GM21515 (cell line): ENCODE measurements around the gene ARNT2.

Experiments used
- ATAC-seq: cut with Tn5 transposase; IDR thresholded peaks from one replicate; pipeline ENCODE4 v1.9.1; 2021; ENCODE audit not compliant: unreplicated experiment

The ARNT2 gene

GRCh38 chr15:80487839-80488390, 83.7 kb downstream of the ARNT2 start:
- ATAC-seq = no peak

DNA sequence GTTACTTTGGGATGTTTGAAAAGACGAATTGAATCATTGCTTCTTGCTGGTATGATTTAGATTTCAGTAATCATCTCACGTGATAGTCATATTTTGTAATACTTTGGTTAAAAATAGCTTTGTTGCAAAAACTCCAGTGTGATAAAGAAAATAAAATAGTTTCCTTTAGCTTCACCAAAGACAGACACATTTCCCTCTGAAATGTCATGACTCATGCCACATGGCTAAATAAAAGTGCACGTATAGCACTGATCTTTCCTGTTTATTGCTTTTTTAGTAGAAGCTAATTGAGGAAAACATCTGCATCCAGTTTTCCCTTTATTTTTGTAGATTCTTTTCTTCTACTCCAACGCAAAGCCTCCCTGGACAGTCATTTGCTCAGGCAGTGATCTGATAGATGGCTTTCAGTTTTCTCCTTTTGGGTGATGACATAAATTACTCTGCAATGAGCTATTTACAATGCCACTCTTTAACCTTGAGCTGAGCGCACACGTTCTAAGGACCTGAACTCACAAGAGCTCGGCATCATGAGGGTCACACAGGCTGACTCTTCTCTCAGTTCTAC, 84.9 kb downstream of the ARNT2 start:
- ATAC-seq = no peak

- no peak for ATAC-seq
Measured at GRCh38 chr15:80490431-80490990, 86.3 kb downstream of the ARNT2 start.

DNA sequence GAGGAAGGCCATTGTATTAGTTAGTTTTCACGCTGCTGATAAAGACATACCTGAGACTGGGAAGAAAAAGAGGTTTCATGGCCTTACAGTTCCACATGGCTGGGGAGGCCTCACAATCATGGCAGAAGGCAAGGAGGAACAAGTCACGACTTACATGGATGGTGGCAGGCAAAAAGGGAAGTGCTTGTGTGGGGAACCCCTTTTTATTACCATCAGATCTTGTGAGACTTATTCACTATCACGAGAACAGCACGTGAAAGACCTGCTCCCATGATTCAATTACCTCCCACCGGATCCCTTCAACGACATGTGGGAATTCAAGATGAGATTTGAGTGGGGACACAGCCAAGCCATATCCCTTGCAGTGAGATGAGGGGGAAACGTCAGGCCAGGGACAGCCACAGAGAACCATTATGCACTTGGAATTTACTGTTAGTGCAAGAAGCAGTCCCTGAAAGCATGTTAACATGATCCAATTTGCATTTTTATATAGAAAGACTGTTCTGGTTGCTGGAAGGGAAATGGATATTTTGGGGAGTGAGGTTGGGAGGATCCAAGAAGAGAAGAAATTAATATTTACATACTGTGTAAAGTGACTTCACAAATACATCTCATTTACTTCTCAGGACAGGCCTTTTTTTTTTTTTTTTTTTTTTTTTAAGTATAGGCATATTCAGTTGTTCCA, 87.1 kb downstream of the ARNT2 start:
- no peak for ATAC-seq

DNA sequence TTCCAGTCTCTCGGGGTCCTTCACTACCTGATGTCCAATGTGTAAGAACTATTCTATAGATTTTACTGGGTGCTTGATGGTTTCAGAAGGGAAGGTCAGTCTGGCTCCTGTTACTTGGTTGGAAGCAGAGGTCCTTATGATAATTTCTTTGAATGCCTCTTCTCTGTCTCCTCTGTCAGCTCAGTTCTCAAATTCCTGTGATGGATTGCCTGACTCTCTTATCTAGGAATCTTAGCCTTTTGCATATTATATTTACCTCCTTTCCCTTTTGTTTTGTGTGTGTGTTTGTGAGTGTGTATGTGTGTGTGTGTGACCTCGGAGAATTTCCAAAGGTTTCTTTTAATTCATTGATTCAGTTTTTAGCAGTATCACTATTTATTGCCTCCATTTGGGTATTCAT, 88.2 kb downstream of the ARNT2 start:
- ATAC-seq = no peak

DNA sequence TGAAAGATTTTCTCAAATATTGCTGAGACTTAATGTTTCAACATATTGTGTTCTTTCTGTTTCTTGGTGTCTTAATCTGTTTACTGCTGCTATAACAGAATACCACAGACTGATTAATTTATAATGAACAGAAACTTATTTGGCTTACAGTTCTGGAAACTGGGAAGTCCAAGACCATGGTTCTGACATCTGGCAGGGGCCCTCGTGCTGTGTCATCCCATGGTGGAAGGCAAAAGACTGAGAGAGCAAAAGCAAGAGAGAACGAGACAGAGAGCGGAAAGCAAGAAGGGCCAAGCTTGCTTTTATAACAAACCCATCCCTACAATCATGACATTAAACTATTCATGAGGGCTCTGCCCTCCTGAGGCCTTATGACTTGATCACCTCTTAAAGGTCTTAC, 88.7 kb downstream of the ARNT2 start:
- ATAC-seq = no peak

- ATAC-seq = no peak
Measured at GRCh38 chr15:80494351-80494751, 90.2 kb downstream of the ARNT2 start.

- no peak for ATAC-seq
Measured at GRCh38 chr15:80494756-80495155, 90.6 kb downstream of the ARNT2 start.

GRCh38 chr15:80495401-80495942, 91.3 kb downstream of the ARNT2 start:
- no peak for ATAC-seq

DNA sequence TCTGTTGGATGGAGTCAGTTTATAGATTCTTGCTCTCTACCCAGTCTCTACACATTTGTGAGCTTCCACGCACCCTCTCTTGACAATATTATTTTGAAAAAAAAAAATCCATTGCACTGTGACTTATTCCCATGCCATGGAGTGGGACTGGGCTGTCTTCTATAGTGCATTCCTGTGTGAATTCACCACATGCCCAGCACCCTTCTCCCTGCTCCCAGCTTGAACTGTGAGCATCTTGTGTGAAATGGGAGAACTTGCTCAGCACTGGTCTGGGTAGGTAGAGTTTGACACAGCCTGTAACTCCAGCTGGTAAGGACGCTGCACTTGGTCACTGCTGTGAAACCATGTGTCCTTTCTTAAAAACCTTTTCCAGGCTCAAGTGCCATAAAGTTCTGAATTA, 91.9 kb downstream of the ARNT2 start:
- ATAC-seq = no peak

DNA sequence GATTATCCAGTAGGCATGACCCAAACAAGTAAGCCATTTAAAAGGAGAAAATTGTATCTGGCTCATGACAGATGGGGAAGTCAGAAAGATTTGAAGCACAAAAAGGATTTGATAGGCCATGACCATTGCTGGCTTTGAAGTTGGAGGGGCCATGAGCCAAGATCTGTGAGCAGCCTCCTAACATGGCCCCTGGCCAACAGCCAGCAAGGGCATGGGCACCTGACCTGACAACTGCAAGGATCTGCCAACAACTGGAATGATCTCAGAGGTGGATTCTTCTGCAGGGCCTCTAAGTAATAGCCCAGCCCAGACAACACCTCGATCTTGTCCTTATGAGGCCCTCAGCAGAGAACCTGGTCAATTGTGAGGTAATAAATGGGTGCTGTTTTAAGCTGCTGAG, 93.0 kb downstream of the ARNT2 start:
- no peak for ATAC-seq

DNA sequence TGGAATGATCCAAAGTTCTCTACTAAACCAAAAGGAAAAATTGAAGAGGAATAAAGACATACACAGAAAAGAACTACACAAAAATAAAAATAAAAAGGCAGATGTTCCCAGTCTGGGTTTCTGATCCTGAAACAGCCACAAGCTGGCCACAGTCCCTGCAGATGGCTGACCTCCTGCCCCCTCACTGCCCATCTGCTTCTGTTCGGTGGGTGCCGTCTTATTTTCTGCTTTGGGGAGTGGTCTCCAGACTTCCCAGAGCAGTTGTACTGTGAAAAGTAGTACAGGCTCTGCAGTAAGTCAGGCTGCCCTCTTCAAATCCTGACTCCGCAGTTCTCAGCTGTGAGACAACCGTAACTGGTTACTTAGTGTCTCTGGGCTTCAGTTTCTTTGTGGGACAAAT, 94.5 kb downstream of the ARNT2 start:
- no peak for ATAC-seq

- no peak for ATAC-seq
Measured at GRCh38 chr15:80500021-80500420, 95.8 kb downstream of the ARNT2 start.

DNA sequence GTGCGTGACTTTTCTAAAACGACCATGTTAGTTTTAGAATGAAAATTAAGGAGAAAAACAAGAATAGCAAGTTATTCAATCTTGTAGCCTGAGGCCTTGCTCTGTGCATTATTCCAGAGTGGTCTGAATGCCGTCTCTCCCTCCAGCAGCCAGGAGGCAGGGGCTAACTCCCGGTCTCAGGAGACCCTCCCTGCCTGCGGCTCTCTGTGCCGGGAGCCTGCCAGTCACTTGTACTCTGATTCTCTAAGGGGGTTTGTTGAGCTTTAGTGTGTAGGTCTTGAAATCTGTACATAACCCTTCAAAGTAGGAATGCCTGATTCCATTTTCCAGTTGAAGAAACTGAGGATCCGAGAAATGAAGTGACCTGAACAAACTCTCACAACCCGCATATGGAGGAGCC, 97.3 kb downstream of the ARNT2 start:
- no peak for ATAC-seq

- no peak for ATAC-seq
Measured at GRCh38 chr15:80502782-80503181, 98.6 kb downstream of the ARNT2 start.

DNA sequence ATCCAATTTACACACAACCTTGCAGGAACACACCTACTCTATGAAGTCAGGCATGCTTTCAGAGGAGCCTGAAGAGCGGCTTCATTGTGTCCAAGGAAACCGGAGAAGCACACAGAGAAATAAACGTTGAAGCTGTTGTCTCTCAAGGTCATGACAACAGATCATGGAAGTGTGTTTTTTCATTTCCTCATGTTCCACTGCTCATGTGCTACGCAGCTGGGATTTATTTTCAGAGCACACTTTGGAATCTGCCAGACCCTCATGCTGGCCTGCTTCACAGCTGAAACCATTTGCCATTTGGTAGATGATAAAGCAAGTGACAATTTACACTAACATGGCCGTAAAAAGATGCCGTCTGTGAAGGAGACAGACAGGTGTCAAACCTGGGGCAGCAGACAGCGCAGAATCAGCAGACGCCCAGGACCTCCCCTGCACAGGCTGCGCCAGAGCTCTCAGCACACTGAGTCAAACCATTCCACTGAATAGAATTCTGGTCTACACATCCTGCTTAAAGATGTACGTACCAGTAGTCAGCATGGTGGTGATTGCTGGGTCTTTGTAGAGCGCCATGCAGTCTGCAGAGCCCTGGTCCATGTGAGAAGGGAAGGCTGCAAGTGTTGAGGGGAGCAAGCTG, 99.3 kb downstream of the ARNT2 start:
- ATAC-seq = no peak

DNA sequence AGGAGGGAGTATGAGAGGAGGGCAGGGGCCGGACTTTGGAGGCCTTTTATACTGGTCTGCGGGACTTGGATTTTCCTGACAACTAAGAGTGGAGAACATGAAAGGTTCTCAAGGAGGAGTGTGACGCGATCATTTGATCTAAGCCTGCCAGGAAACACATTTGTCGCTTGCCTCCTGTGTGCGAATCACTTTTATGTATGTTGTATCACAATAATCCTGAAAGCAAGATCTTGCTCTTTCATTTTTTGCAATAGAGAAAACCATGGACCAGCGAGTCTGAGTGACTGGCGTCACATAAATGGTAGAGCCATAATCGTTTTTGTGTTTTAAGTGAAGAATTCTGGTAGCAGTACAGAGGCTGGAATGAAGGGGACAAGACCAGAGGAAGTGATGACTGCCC, 100.7 kb downstream of the ARNT2 start:
- ATAC-seq = no peak

DNA sequence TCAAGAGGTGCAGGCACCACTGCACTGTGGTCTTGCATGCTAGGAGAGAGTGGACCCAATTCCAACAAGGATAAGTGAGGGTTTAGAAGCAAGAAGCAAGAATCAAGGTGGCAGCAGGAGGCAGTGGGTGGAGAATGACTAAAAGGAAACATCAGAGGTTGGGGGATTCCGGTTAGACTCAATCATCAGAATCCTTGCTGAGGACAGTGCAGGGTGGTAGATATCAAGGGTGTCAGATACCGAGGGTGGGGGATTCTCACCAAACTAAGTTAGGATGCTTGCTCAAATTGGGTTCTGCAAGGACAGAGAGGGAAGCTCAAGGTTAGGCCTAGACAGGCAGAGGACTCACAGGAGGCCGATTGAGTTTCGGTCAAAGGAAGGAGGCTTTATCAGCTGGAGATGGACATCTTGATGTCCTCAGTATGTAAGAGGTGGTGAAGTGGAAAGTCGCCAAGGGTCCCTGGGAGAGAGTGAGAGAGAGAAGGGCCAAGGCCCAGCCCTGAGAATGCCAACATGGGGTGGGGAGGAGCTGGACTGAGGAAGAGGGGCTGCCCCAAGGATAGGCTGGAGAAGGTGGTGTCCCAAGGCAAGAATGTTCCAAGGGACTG, 102.2 kb downstream of the ARNT2 start:
- ATAC-seq = no peak

DNA sequence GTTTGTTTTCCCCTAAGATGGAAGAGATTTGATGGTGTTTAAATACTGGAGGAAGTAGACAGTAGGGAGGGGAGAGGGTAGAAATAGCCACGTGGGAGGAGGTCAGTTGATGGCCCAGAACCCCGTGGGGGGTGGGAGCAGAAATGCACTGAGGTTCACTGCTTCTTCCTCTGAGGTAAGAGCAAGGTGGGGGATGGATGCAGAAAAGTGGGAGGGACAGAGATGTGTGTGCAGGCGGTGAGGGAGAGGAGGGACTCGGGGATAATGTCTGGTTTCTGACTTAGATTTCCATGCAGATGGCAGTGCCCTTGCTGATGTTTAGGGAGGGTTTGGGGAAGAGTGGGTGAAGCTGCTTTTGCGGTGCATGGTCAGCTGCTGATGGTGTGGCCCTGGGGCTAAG, 102.9 kb downstream of the ARNT2 start:
- ATAC-seq = no peak

DNA sequence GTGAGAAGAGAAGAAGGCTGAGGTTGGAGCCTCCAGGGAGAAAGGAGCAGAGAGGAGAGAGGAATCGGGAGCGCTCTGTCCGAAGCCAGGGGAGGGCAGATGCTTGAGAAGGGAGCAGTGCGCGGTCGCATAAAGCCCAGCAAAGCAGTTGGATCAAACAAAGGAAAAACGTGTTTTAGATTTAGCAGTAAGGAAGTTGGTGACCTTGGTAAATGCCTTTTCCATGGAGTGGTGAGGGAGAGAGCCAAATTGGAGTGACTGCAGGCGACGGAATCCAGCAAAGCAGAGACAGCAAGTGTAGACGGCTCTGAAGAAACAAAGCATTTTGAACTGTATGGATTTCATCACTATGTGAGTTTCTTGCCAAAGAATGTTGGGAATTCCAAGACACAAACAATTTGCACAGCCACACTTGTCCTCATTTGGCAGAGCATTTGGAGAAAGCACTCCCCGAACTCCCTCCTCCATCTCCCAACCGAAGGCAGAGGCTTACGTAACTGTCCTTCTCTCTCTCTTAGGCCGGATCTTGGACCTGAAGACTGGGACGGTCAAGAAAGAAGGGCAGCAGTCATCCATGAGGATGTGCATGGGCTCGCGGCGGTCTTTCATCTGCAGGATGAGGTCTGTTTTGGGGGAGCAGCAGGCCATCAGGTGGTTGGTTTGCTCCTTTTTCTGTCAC, 103.6 kb downstream of the ARNT2 start:
- ATAC-seq = no peak

DNA sequence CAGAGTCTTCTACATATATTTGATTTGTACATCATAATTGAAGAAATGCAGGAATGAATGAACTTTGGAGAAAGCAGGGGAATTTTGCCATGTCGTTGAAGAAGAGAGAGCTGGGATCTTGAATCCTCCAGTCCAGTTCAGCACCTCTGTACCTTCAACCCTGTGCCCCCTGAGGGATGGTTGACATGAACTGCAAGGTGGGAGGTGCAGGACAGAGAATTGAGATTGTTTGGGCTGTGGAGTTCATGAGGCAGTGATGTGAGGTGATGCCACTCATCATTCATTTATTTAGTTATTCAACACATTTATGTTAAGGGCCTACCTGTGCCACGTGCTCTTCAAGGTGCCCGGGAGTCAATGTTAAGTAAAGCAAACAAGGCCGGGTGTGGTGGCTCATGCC, 104.6 kb downstream of the ARNT2 start:
- no peak for ATAC-seq
